ENCODE data around the gene OTUD4. TPM values are rescaled to one million over a fixed set of nuclear protein-coding genes. Genes with fewer than 3 reads are reported as not detected.

OTUD4 gene
- total RNA-seq, 1 donor from 2014 or later: 47.4 TPM

- peaks cover 24% of the 10 kb centered on the region for H3K4me1 Mint-ChIP-seq (ENCODE audit: low read depth, unreplicated experiment)
- no peak overlapping the region for H3K4me3 Mint-ChIP-seq (ENCODE audit: unreplicated experiment)
- H3K9ac ChIP-seq (ENCODE audit: low read length): no peak overlapping the region
- no peaks in the 10 kb centered on the region for H3K79me2 ChIP-seq (ENCODE audit: insufficient read depth, low read length)
- peaks cover 8% of the 10 kb centered on the region for H3K36me3 Mint-ChIP-seq (ENCODE audit: low read depth, unreplicated experiment)
- H4K20me1 ChIP-seq (ENCODE audit: insufficient read depth, low read length): no peaks in the 10 kb centered on the region
- H3K9me3 ChIP-seq (ENCODE audit: insufficient read depth, low read depth, low read length): no peaks in the 10 kb centered on the region
- H2AFZ ChIP-seq (ENCODE audit: low read depth, low read length): no peak overlapping the region
- no peak for FAIRE-seq
- H3K27me3 ChIP-seq (ENCODE audit: insufficient read depth, low read length): no peaks in the 10 kb centered on the region
- H3K4me2 ChIP-seq (ENCODE audit: low read length): peak overlapping the region; percentile 30
- H3K4me1 ChIP-seq (ENCODE audit: insufficient read depth, low read length): peaks cover 18% of the 10 kb centered on the region
- no peak for TF ChIP-seq CTCF (IDR thresholded peaks at IDR 0.05; ENCODE audit: insufficient read depth, low read depth, low read length)
- no peak for TF ChIP-seq EZH2 (IDR thresholded peaks at IDR 0.05; ENCODE audit: insufficient read depth, low read length)
- H3K36me3 ChIP-seq (ENCODE audit: insufficient read depth, low read length): peaks cover 12% of the 10 kb centered on the region
- no peaks in the 10 kb centered on the region for H3K9me3 Mint-ChIP-seq (ENCODE audit: unreplicated experiment)
- H3K27me3 Mint-ChIP-seq (ENCODE audit: low read depth, unreplicated experiment): no peaks in the 10 kb centered on the region
- peak; percentile 19 for DNase-seq (ENCODE audit: low read depth)
- H3K27ac ChIP-seq (ENCODE audit: low read depth, low read length): peak overlapping the region; percentile 12
- H3K27ac Mint-ChIP-seq (ENCODE audit: unreplicated experiment): peak overlapping the region; percentile 79
- no peak overlapping the region for H3K4me3 ChIP-seq (ENCODE audit: insufficient read depth, low read depth, low read length)
These were observed 47.8 kb downstream of the OTUD4 start for GRCh38 chr4:145132511-145133098.

DNA sequence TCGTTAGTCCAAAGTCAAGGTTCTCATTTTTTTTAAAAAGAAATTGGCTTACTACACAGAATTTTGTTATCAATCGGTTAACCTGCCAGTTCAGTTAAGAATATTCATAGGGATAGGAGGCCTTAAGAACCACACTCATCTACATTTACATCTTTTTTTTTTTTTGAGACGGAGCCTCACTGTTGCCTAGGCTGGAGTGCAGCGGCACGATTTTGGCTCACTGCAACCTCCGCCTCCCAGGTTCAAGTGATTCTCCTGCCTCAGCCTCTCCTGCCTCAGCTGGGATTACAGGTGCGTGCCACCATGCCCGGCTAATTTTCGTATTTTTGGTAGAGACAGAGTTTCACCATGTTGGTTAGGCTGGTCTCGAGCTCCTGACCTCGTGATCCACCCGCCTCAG lies 48.5 kb downstream of the OTUD4 start:
- H3K27ac Mint-ChIP-seq (ENCODE audit: unreplicated experiment): no peak overlapping the region

More for the DNA sequence above, 48.5 kb downstream of the OTUD4 start:
- H4K20me1 ChIP-seq (ENCODE audit: insufficient read depth, low read length): no peaks in the 10 kb centered on the region
- no peak overlapping the region for H3K9ac ChIP-seq (ENCODE audit: low read length)
- Mint-ChIP-seq H3K4me1 (ENCODE audit: low read depth, unreplicated experiment) (peaks cover 24% of the 10 kb centered on the region), H3K36me3 (ENCODE audit: low read depth, unreplicated experiment) (peaks cover 4% of the 10 kb centered on the region), H3K9me3 (ENCODE audit: unreplicated experiment) (no peaks in the 10 kb centered on the region), H3K27me3 (ENCODE audit: low read depth, unreplicated experiment) (no peaks in the 10 kb centered on the region), H3K4me3 (ENCODE audit: unreplicated experiment) (no peak overlapping the region)
- no peaks in the 10 kb centered on the region for H3K79me2 ChIP-seq (ENCODE audit: insufficient read depth, low read length)
- TF ChIP-seq CTCF (IDR thresholded peaks at IDR 0.05; ENCODE audit: insufficient read depth, low read depth, low read length): no peak
- TF ChIP-seq EZH2 (IDR thresholded peaks at IDR 0.05; ENCODE audit: insufficient read depth, low read length): no peak
- no peak for DNase-seq (ENCODE audit: low read depth)
- H3K4me3 ChIP-seq (ENCODE audit: insufficient read depth, low read depth, low read length): no peak overlapping the region
- H3K27ac ChIP-seq (ENCODE audit: low read depth, low read length): no peak overlapping the region
- H3K4me2 ChIP-seq (ENCODE audit: low read length): no peak overlapping the region
- H3K4me1 ChIP-seq (ENCODE audit: insufficient read depth, low read length): peaks cover 18% of the 10 kb centered on the region
- no peaks in the 10 kb centered on the region for H3K27me3 ChIP-seq (ENCODE audit: insufficient read depth, low read length)
- no peak overlapping the region for H2AFZ ChIP-seq (ENCODE audit: low read depth, low read length)
- H3K9me3 ChIP-seq (ENCODE audit: insufficient read depth, low read depth, low read length): no peaks in the 10 kb centered on the region
- peaks cover 16% of the 10 kb centered on the region for H3K36me3 ChIP-seq (ENCODE audit: insufficient read depth, low read length)
- no peak for FAIRE-seq
